AG09319 (cell line): Measurements from ENCODE around the gene TRABD2B.

ENCODE experiments used
- DNase-seq: peaks from one replicate; pipeline ENCODE4 v3.0.0-alpha.2; 2010; ENCODE audit warnings: low read depth; ENCODE audit errors: extremely low read depth
- TF ChIP-seq, protein P1 (sequence below): IDR thresholded peaks from 2 replicates; pipeline ENCODE4 v1.5.1; 2011; ENCODE audit warnings: low read depth, mild to moderate bottlenecking, inconsistent platforms, low read length, moderate library complexity

TRABD2B gene

DNA sequence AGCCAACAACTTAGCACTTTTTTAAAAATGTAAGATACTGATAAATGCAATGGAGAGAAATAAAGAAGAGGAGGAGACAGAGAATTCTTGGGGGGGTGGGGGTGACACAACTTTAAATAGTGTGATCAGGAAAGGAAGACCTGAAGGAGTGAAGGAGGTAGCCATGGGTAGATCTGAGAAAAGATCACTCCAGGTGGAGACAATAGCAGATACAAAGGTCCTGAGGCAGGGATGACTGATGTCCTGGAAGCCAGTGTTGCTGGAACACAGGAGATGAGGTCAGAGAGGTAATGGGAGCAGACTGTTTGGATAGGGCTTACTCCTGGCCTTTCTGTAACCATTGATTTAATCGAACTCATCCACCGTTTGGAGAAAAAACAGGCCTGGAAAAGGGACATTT lies 24.6 kb upstream of the TRABD2B start:
- DNase-seq: no peak
- TF ChIP-seq, protein P1, sequence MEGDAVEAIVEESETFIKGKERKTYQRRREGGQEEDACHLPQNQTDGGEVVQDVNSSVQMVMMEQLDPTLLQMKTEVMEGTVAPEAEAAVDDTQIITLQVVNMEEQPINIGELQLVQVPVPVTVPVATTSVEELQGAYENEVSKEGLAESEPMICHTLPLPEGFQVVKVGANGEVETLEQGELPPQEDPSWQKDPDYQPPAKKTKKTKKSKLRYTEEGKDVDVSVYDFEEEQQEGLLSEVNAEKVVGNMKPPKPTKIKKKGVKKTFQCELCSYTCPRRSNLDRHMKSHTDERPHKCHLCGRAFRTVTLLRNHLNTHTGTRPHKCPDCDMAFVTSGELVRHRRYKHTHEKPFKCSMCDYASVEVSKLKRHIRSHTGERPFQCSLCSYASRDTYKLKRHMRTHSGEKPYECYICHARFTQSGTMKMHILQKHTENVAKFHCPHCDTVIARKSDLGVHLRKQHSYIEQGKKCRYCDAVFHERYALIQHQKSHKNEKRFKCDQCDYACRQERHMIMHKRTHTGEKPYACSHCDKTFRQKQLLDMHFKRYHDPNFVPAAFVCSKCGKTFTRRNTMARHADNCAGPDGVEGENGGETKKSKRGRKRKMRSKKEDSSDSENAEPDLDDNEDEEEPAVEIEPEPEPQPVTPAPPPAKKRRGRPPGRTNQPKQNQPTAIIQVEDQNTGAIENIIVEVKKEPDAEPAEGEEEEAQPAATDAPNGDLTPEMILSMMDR: no peak

DNA sequence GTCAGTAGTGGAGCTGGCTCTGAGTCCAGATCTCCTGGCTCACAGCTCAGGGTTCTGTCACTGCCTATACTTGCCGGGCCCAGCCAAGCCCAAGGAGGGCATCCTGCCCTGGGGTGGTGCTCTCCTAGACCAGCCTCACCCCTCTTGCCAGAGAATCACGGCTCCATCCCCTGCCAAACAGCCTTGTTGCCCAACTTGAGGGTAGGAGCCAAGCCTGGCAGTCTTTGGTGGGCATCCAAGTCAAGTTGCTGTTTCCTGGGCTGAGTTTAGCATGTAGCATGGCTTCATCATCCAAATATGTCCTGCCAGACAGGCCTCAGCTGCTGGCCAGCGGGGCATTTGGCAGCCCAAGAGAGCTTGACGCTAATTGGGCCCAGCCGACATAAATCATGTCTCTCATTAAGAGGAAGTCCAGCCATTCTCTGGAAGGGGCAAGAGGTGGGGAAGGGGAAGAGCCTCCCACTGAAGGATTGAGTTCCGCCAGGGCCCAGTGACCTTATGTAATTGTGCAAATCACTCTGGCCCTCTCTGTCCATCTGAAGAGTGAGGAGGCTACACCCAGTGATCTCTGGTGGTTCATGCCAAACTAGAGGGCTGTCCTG lies 22.6 kb upstream of the TRABD2B start:
- TF ChIP-seq, protein P1: no peak

DNA sequence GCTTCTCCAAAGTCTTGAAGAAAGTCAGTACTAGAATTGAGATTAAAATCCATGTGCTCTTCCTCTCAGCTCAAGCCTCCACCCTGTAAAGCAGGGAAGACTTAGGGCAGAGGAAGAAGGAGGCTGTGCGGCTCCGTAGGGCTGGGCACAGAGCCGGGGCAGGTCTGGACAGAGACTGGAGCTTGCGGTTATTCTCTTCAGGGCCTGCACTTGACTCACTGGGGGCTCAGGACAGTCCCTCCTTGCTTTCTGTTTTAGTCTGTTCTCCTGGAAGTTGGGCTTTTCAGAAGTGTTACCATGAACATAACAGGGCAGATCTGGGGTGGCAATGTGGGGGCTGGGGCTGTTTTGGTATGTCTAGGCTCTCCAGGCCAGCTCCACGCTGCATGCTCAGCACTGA lies 21.6 kb upstream of the TRABD2B start:
- TF ChIP-seq, protein P1: no peak
- no peak for DNase-seq

More for the DNA sequence above, 22.6 kb upstream of the TRABD2B start:
- DNase-seq: no peak

DNA sequence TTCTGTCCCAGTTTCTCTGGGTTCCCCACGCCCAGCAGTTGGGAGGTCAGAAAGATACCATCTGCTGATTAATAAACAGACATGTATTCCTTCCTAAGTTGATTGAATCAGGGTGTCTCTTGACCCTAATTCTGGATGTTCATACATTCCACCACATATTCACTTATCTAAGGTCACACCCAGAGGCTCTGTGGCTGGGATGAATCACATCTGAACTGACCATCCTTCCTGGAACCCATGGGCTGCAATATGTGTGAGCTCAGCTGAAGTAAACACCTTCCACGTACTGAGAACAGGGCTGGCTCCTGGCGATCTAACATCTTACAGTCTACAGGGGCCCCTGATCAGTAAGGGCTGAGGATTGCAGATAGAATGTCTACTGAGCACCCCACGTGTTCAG lies 20.5 kb upstream of the TRABD2B start:
- TF ChIP-seq, protein P1: no peak
- no peak for DNase-seq

DNA sequence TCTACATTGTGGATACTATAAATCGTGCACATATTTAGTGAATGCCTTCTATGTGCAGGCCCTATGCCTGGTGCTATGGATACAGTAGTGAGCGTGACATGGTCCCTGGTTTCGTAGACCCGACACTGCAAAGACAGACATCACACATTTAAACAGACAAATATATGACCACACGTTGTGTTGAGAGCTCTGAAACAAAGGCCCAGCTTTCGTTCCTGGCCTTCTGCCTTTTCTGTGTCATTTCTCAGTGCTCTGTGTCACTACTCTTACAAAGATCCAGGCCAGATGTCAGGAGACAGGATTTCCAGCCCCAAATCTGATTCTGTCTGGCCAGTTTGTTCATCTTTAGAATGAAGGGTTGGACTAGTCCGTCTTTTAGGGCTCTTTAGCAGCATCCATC lies 19.3 kb upstream of the TRABD2B start:
- TF ChIP-seq, protein P1: no peak
- no peak for DNase-seq

DNA sequence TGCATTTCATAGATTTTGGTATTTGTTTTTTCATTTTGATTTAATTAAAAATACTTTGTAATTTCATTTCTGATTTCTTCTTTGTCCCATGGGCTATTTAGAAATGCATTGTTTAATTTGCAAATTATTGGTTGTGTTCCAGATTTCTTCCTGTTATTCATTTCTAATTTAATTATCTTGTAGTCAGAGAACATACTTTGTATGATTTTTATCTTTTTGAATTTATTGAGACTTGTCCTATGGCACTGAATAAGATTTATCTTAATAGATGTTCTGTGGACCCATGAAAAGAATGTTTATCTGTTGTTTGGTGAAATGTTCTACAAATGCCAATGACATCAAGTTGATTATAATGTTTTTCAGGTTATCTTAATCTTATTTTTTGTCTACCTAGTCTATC lies 16.1 kb upstream of the TRABD2B start:
- TF ChIP-seq, protein P1: no peak
- no peak for DNase-seq

DNA sequence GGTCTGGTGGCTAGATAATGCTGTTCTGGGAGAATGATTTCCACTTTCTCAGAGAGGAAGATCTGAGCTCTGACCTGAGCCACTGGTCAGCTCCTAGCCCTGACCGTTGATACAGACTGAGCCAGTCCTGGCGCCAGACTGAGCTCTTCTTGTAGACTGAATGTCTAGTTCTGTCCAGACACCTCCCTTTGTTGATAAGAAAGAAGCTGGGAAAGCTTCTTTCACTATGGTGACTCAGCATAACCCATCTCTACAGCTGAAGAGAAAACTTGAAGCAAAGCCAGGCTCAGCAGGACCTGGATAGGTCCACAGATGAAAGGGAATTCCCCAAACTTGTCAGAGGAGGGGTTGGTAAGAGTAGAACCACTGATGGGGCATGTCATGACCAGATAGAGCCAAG lies 9.9 kb upstream of the TRABD2B start:
- TF ChIP-seq, protein P1: no peak
- DNase-seq: no peak
